ENCODE data around the gene FXYD2.
A peak's percentile ranks its signal among the peaks of the same experiment; 100 is the strongest.

FXYD2 gene

DNA sequence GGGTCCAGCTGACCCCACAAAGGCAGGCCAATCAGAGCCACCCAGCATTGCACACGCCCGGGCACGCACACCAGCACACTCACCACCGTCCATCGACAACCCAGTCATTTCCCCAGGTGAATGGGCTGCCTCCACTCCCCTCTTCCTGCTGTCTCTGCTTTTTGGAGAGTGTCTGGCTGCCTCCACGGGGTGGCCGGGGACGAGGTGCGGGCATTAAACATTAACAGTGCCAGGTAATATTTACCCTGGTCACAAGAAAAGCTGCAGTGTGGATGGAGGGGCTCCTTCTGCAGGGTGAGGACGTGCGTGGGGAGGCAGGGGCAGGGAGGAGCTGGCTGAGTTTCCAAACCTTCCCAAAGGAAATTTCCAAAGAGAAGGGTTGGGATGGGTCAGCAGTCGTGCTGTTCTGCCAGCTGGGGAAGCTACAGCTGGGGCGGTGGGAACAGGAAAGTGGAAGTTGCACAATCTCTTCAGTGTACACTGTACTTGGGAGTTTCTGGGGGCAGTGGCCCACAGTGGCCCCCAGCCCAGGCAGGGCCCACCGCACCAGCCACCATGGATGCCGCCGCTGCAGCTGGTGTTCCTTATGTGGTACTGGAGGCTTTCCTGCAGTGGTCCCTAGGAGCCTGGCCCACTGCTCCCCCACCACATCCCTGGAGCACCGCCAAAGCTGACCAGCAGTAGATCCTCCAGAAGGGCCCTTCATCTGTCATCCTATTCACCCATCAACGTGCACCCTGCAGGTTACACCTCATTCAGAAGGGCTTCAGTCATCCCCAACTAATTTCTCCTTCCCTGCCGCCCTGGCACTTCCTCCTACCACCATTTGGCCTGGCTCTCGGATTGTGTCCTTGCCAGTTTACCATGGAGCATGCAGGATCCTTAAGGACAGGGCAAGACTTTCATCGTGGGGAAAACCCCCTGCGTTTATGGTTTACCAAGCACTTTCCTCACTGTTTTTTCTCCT, at the start of gene FXYD2:
Gene FXYD2 (minus strand): TSS at position 174 of the 967 bp plus-strand sequence. CDS start 66 bp downstream, at position 108.
- H3K4me3 ChIP-seq (ENCODE audit: low read length) = no peak within 1 kb of the TSS
- DNase-seq (ENCODE audit: low read depth) = peak; percentile 34
- TF ChIP-seq CTCF (IDR thresholded peaks at IDR 0.05; ENCODE audit: insufficient read depth, low read depth, low read length, missing control alignments) = no peak

- TF ChIP-seq CTCF (IDR thresholded peaks at IDR 0.05; ENCODE audit: insufficient read depth, low read depth, low read length, missing control alignments) = no peak
- H3K4me3 ChIP-seq (ENCODE audit: low read length) = no peak overlapping the region
Measured at GRCh38 chr11:117873828-117874125, 49.2 kb upstream of the FXYD2 start.

GRCh38 chr11:117872975-117873827, 48.7 kb upstream of the FXYD2 start:
- TF ChIP-seq CTCF (IDR thresholded peaks at IDR 0.05; ENCODE audit: insufficient read depth, low read depth, low read length, missing control alignments) = no peak
- no peak overlapping the region for H3K4me3 ChIP-seq (ENCODE audit: low read length)
- DNase-seq (ENCODE audit: low read depth) = no peak

More at GRCh38 chr11:117873828-117874125, 49.2 kb upstream of the FXYD2 start:
- DNase-seq (ENCODE audit: low read depth) = no peak

- DNase-seq (ENCODE audit: low read depth) = no peak
- H3K4me3 ChIP-seq (ENCODE audit: low read length) = no peak overlapping the region
- TF ChIP-seq CTCF (IDR thresholded peaks at IDR 0.05; ENCODE audit: insufficient read depth, low read depth, low read length, missing control alignments) = no peak
Measured at GRCh38 chr11:117872420-117872961, 47.9 kb upstream of the FXYD2 start.

GRCh38 chr11:117871784-117872183, 47.2 kb upstream of the FXYD2 start:
- TF ChIP-seq CTCF (IDR thresholded peaks at IDR 0.05; ENCODE audit: insufficient read depth, low read depth, low read length, missing control alignments) = no peak
- no peak for DNase-seq (ENCODE audit: low read depth)
- no peak overlapping the region for H3K4me3 ChIP-seq (ENCODE audit: low read length)

DNA sequence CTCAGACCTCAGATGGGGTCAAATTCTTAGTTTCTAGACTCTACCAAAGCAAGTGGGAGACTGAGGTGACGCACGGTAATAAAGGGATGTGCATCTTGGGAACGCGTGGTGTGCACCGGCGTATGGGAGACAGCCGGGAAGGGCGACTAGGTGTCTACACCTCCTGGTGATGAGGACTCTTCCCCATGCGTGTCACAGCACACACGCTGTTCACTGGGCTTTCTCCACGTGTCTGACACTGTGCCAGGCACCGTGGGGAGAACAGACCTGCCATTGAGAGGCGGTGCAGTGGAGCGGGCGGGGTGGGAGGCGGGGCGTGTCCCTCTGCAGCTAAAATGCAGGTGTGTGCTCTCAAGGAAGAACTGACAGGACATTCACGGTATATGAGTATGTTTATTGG, 46.6 kb upstream of the FXYD2 start:
- H3K4me3 ChIP-seq (ENCODE audit: low read length) = no peak overlapping the region
- no peak for TF ChIP-seq CTCF (IDR thresholded peaks at IDR 0.05; ENCODE audit: insufficient read depth, low read depth, low read length, missing control alignments)
- DNase-seq (ENCODE audit: low read depth) = no peak
